Pons (tissue), 1 donor: ENCODE data around the gene DNAJC4.
A peak's percentile ranks its signal among the peaks of the same experiment; 100 is the strongest.

Experiments
- DNase-seq: peaks from one replicate; pipeline ENCODE4 v3.0.0-alpha.2; 2016; ENCODE audit warnings: low spot score

Gene DNAJC4

GRCh38 chr11:64259533-64260067 is 29.3 kb downstream of the DNAJC4 start:
- no peak for DNase-seq

- DNase-seq = no peak
These were observed 29.9 kb downstream of the DNAJC4 start for GRCh38 chr11:64260147-64260708.

- no peak for DNase-seq
These were observed 31.3 kb downstream of the DNAJC4 start for GRCh38 chr11:64261556-64262080.

- DNase-seq = no peak
These were observed 32.1 kb downstream of the DNAJC4 start for GRCh38 chr11:64262271-64263002.

GRCh38 chr11:64263021-64263946 is 32.9 kb downstream of the DNAJC4 start:
- DNase-seq = no peak

- DNase-seq = no peak
These were observed 33.6 kb downstream of the DNAJC4 start for GRCh38 chr11:64263947-64264317.

GRCh38 chr11:64264371-64264852 is 34.1 kb downstream of the DNAJC4 start:
- DNase-seq = no peak

- DNase-seq = no peak
These were observed 35.1 kb downstream of the DNAJC4 start for GRCh38 chr11:64265176-64266160.

- no peak for DNase-seq
These were observed 36.0 kb downstream of the DNAJC4 start for GRCh38 chr11:64266339-64266738.

- no peak for DNase-seq
These were observed 37.0 kb downstream of the DNAJC4 start for GRCh38 chr11:64267207-64267945.

GRCh38 chr11:64268025-64268892 is 37.9 kb downstream of the DNAJC4 start:
- DNase-seq = no peak

GRCh38 chr11:64268893-64269539 is 38.7 kb downstream of the DNAJC4 start:
- peak; percentile 25 for DNase-seq

GRCh38 chr11:64269540-64270220 is 39.3 kb downstream of the DNAJC4 start:
- peak; percentile 100 for DNase-seq

GRCh38 chr11:64275031-64275800 is 44.9 kb downstream of the DNAJC4 start:
- DNase-seq = no peak

GRCh38 chr11:64275841-64276240 is 45.5 kb downstream of the DNAJC4 start:
- DNase-seq = no peak

- no peak for DNase-seq
These were observed 46.5 kb downstream of the DNAJC4 start for GRCh38 chr11:64276653-64277431.
